Fibroblast of skin of scalp (primary cell): Measurements from ENCODE around the gene DNAJA3.

Source experiments
- DNase-seq: peaks from one replicate; pipeline ENCODE4 v3.0.0-alpha.2; 2013

Gene DNAJA3

DNA sequence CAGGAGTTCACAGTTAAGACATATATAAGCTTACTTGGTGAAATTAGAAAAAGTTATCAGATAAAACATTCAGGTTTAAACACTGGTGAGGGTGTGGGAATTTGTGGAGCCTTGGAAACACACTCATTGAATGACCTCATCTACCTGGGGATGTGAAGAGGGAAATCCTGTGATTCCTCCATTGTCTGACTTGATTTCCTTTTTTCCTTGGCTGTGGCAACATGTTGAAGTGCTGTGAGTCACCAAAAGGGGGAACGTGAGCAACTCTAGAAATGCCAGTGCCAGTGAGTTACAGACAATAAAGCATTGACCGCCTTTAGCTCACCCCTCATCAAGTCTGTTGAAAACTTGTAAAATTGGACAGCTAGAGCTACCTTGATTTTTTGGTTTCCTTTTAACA lies 52.3 kb downstream of the DNAJA3 start:
- peak; percentile 44 for DNase-seq

GRCh38 chr16:4481526-4481925 lies 55.9 kb downstream of the DNAJA3 start:
- no peak for DNase-seq

DNA sequence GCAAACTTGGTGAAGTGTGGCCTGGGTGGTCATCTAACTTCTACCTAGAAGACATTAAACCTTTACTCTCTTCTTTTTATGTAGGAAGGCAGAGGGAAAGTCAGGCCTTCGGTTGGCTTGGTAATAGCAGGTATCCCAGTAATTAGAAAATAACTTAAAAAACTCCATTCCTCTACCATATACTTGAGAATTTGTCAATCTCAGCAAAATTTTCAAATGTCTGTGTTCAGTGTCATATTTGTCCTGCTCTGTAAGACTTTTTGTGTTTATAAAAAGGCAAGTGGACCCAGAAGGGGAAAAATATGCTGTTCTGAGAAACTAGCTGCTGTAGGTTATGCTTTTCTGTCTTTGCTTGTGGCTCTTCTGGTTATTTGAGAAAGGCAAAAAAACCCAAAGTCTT lies 56.3 kb downstream of the DNAJA3 start:
- no peak for DNase-seq

DNA sequence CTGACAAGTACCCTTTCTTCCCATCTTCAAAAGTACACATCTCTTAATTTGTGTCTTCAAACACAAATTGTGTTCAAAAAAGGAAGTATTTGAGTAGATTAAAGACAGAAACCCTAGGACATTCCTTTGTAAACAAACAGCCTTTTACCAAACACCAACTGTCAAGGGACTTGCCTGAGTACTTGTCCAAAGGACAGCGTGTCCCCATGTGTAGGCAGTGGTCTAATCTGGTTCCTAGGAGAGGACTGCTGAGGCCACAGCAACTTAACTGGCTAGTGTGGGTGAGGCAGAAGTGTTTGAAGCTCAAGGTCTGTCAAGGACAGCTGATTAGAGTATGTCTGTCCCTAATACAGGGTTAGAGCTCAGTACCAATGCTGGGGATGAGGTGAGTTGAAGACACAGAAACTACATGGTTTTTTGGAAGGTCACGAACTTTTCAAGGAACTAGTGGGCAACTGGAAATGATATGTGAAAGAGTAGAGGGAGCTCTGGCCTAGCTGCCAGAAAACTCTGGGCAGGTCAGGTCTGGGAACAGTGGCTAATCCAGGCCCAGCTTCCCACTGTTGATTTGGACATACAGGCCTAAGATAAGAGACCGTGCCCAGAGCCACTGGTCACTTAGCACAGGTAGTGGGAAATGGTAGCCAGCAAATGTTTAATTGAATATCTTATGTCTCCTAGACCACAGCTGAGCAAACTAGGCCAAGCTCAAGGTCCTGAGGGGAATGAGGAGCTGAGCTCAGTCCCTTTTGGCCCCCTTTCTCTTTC lies 60.6 kb downstream of the DNAJA3 start:
- no peak for DNase-seq

DNA sequence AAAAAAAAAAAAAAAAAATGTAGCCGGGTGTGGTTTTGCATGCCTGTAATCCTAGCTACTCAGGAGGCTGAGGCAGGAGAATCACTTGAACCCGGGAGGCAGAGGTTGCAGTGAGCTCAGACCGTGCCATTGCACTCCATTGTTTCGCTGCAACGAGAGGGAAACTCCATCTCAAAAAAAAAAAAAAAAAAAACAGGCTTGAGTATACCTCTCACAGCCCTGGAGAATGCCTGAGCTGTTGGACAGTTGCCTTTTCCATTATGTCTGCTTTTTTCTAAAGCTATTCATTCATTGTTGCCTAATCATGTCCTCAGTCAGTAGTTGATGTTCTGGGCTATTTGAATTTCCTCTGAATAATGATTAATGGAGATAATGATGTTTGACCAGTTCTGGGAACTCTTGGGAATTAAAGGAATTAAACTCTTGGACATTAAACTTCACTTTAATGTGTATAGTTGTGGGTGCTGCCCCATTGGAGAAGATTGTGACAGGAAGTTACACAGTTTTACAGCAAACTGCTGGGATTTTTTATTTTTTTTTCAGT lies 62.4 kb downstream of the DNAJA3 start:
- peak; percentile 47 for DNase-seq

GRCh38 chr16:4488499-4488967 lies 62.9 kb downstream of the DNAJA3 start:
- DNase-seq, result no peak

- peak; percentile 75 for DNase-seq
Observed at GRCh38 chr16:4489030-4489429, 63.4 kb downstream of the DNAJA3 start.

- DNase-seq, result no peak
Observed at GRCh38 chr16:4491898-4492297, 66.2 kb downstream of the DNAJA3 start.

GRCh38 chr16:4494746-4495490 lies 69.2 kb downstream of the DNAJA3 start:
- peak; percentile 86 for DNase-seq

DNA sequence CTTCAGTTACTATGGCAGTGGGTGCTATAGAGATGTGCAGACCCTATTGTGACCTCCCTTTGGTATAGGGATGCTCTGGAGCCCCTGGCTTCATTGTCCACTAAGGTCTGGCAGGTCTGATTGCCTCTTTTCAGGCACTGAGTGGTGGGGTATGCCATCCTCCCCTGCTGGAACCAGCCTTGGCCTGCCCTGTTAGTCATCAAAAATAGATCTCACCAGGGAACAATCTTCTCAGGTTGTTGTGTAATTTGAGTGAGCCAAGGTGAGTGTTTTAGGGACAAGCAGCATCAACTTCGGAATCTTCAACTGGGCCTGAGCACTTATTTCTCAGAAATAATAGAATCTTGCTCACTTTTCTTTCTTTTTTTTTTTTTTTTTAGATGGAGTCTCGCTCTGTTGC lies 70.1 kb downstream of the DNAJA3 start:
- no peak for DNase-seq

DNA sequence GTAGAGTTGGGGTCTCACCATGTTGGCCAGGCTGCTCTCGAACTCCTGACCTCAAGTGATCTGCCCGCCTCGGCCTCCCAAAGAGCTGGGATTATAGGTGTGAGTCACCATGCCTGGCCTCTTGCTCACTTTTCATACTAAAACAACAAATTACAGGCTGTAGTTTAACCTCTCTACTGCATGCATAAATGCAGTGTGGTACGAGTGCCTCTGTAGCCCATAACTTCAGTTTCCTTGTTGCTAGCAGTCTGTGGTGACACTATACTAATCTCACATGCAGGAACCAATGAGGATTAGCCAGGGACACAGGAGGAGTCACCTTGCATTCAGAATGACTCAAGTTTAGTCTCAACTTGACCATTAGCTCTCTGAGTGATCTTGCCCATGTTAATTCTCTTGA lies 70.6 kb downstream of the DNAJA3 start:
- peak; percentile 54 for DNase-seq

DNA sequence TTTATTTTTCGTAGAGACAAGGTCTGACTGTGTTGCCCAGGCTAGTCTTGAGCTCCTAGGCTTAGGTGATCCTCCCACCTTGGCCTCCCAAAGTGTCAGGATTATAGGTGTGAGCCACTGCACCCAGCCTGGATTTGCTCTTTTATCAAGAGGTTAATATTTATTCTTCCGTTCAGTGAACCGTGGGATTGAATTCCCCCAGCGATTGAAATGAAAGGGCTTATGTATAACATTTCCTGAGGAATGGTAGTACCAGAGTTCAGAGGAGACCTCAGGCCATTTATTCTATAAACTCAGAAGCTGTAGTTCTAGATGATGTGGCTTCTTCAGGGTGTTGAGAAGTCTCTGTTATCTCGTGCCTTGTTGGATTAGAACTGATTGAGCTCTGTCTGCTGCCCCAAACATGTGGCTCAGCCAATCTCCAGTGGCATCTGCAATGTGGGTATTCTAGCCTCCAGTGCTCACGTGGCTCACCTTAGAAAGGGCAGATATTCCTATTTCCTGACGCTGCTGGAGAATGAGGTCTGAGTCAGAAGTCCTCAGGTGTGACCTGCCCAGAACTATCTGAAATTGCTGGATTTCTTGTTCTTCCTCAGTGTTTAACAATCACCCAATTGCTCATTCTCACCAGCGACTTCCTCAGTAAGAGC lies 73.0 kb downstream of the DNAJA3 start:
- DNase-seq, result no peak

- no peak for DNase-seq
Observed at GRCh38 chr16:4499196-4499555, 73.5 kb downstream of the DNAJA3 start.

DNA sequence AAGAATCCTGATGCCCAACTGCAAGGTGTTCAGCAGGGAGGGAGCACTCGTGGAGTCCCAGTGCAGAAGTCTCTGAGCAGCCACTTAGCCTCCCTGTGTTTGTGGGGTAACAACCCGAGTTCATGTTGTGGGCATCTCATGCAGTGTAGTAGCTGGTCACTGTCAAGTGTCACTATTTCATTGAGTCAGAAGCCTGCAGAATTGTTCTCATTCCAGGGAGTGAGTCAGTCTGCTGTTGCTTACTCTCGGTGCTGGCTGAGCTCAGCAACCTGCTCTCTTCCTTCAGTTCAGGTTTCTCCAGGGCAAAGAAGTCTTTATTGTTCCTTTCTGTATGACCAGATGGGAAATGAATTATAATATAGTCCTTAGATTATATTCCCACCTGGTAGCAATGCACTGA lies 74.6 kb downstream of the DNAJA3 start:
- DNase-seq, result peak; percentile 76

- DNase-seq, result no peak
Observed at GRCh38 chr16:4501071-4501478, 75.4 kb downstream of the DNAJA3 start.

GRCh38 chr16:4505356-4506147 lies 79.9 kb downstream of the DNAJA3 start:
- DNase-seq, result no peak
